ENCODE measurements around the gene EXOC7. TPM values are rescaled to one million over a fixed set of nuclear protein-coding genes. Genes with fewer than 3 reads are reported as not detected.
"Not testable (repeated sequence)": the region's sequence is repeated elsewhere in the genome, so short reads cannot be mapped to it uniquely, and the experiment has no call there.

EXOC7 gene
- total RNA-seq, 1 donor from 2014 or later: 79.8 TPM

DNA sequence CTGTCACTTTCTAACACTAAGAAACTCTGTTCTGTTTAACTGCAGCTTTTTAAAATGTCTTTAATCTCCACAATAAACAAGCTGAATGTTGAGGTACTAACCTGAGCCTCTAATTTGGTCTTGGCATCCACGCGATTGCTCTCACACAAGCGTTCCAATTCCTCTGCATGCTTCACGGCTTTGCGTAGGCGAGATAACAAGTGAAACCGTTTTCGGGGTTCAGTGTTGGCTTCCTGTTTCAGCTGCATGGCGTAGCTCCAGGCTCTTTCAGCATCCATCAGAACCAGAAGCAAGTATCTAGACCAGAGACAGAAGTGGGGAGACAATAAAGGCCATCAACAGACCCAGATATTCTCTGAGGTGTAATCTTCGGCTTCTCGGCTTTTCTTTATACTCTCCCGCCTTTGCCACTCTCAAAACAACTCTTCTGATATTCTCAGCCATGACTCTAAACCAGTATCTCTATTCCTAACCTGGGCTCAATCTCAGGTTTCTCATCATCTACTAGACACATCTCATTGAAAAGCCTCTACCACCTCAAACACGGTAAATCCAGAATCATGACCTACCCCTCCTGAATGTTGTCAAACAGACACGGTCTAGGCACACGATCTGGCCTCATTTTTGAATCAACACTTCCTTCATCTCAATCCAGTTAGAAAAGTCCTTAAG lies 39.6 kb downstream of the EXOC7 start:
- H3K4me3 ChIP-seq: no peak overlapping the region

DNA sequence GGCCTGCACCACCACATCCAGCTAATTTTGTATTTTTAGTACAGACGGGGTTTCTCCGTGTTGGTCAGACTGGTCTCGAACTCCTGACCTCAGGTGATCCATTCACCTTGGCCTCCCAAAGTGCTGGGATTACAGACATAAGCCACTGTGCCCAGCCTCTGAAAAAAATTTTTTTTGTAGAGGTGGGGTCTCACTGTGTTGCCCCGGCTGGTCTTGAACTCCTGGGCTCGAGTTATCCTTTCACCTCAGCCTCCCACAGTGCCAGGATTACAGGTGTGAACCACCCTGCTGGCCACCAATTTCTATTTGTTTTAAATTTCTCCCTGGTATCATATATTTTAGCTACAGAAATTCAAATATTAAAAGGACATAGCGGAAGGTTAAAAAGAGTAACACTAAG lies 45.3 kb downstream of the EXOC7 start:
- H3K27me3 ChIP-seq; H3K4me3 ChIP-seq; H3K9me3 ChIP-seq; DNase-seq (ENCODE audit: extremely low spot score in 2 of 2); intact Hi-C loops (cut with DNase I); H3K4me1 ChIP-seq; H3K27ac ChIP-seq: not testable (repeated sequence)
- peaks cover 0 to 87% of the 10 kb centered on the region in 2 donors for H3K36me3 ChIP-seq

More for the DNA sequence above, 39.6 kb downstream of the EXOC7 start:
- Histone ChIP-seq H3K36me3 (peaks cover 4 to 82% of the 10 kb centered on the region in 2 donors), H3K4me1 (no peaks in the 10 kb centered on the region), H3K27me3 (no peaks in the 10 kb centered on the region), H3K9me3 (no peaks in the 10 kb centered on the region), H3K27ac (no peak overlapping the region)
- TF ChIP-seq POLR2AphosphoS5 (IDR thresholded peaks at IDR 0.05; ENCODE audit: insufficient read depth in 1 of 2, low read depth in 1 of 2): no peak
- TF ChIP-seq, protein P1, sequence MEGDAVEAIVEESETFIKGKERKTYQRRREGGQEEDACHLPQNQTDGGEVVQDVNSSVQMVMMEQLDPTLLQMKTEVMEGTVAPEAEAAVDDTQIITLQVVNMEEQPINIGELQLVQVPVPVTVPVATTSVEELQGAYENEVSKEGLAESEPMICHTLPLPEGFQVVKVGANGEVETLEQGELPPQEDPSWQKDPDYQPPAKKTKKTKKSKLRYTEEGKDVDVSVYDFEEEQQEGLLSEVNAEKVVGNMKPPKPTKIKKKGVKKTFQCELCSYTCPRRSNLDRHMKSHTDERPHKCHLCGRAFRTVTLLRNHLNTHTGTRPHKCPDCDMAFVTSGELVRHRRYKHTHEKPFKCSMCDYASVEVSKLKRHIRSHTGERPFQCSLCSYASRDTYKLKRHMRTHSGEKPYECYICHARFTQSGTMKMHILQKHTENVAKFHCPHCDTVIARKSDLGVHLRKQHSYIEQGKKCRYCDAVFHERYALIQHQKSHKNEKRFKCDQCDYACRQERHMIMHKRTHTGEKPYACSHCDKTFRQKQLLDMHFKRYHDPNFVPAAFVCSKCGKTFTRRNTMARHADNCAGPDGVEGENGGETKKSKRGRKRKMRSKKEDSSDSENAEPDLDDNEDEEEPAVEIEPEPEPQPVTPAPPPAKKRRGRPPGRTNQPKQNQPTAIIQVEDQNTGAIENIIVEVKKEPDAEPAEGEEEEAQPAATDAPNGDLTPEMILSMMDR (IDR thresholded peaks at IDR 0.05): no peak
- TF ChIP-seq POLR2A (IDR thresholded peaks at IDR 0.05): no peak
- DNase-seq (ENCODE audit: extremely low spot score in 2 of 2): no peak
- intact Hi-C loops (cut with DNase I): no loop called here

DNA sequence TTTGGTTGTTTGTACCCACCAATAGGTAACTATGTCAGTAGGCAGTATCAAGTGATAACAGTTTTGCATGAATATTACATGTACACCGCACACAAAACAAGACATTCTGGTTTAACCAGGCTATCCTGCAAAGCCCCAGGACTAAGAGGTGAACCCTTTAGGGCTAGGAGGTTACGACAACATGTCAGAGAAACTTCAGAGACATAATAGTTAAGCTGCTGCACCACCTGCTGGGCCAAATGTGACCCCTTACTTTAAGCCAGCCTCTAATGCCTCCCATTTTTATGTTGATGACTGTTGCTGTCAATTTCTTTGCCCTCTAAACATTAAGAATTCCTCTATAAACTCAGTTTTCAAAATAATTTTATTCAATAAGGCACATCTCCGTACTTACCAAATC lies 46.7 kb downstream of the EXOC7 start:
- Histone ChIP-seq H3K27me3 (no peaks in the 10 kb centered on the region), H3K4me1 (peaks cover 7% of the 10 kb centered on the region), H3K4me3 (no peak overlapping the region), H3K27ac (no peak overlapping the region), H3K9me3 (no peaks in the 10 kb centered on the region), H3K36me3 (peaks cover 0 to 84% of the 10 kb centered on the region in 2 donors)
- intact Hi-C loops (cut with DNase I): no loop called here
- DNase-seq (ENCODE audit: extremely low spot score in 2 of 2): no peak
- TF ChIP-seq, protein P1 (IDR thresholded peaks at IDR 0.05): no peak
- no peak for TF ChIP-seq POLR2A (IDR thresholded peaks at IDR 0.05)
- peak in 1 of 2 donors; percentile 44 for TF ChIP-seq POLR2AphosphoS5 (IDR thresholded peaks at IDR 0.05; ENCODE audit: insufficient read depth in 1 of 2, low read depth in 1 of 2)

DNA sequence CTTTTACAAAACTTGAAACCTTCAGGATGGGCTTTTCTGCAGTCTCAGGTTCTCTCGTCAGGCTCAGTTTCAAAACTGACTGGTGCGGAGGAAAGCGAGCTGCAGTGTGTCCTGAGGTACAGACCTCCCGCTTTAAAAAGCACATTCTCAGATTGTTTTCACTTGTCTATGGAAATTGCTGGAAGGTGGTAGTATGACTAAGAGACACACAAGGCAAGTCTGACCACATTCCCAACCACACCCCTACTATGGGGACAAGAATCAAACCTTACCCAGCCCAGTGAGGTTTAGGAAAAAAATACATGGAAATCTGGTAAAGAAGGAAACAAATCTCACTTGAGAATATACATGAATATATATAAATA lies 49.5 kb downstream of the EXOC7 start:
- H3K4me1 ChIP-seq: peaks cover 13% of the 10 kb centered on the region
- no peaks in the 10 kb centered on the region for H3K27me3 ChIP-seq
- intact Hi-C loops (cut with DNase I): no loop called here
- DNase-seq (ENCODE audit: extremely low spot score in 2 of 2): no peak
- peaks cover 0 to 72% of the 10 kb centered on the region in 2 donors for H3K36me3 ChIP-seq
- peak overlapping the region; percentile 75 for H3K27ac ChIP-seq
- peak in 1 of 2 donors; percentile 72 for TF ChIP-seq POLR2AphosphoS5 (IDR thresholded peaks at IDR 0.05; ENCODE audit: insufficient read depth in 1 of 2, low read depth in 1 of 2)
- TF ChIP-seq, protein P1 (IDR thresholded peaks at IDR 0.05): no peak
- H3K9me3 ChIP-seq: no peaks in the 10 kb centered on the region
- no peak overlapping the region for H3K4me3 ChIP-seq

DNA sequence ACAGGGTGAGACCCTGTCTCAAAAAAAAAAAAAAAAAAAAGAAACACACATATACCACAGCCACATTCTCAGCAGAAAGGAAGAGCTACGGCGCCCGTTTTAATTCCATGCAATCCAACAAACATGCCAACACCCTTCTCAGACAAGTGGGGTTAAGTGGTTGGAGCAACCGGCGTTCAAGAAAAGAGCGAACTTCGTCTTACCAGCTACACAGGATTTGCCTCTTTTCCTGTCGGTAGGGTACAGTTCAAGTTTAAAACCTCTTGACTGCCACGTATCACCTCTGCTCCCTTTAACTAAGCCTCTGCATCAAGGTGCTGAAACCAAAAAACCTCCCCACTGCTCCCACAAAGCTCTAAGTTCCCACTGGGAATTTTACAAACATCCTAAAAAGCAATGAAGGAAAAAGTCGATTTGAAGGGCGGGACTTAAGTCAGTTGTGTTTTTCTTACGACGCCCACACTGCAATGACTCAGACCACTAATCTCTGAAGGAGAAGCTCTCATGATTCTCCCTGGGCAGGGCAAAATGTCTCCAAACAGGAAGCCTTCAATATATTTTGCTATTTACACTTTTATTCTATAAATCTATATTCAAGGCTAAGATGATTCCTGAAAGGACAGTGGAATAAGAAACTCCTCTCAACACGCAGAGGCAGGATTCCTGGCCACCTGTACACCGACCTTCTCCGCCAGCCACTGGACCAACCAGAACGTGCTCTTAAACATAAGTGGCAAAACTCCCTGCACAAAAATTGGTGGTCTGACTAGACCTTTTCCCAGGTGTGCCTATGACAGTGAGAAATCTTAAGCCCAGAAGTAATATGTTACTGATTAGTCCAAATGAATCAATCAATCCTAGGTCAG lies 50.1 kb downstream of the EXOC7 start:
- peaks cover 13% of the 10 kb centered on the region for H3K4me1 ChIP-seq
- TF ChIP-seq, protein P1 (IDR thresholded peaks at IDR 0.05): no peak
- TF ChIP-seq POLR2AphosphoS5 (IDR thresholded peaks at IDR 0.05; ENCODE audit: insufficient read depth in 1 of 2, low read depth in 1 of 2): peak in 1 of 2 donors; percentile 25

More for the DNA sequence above, 50.1 kb downstream of the EXOC7 start:
- Histone ChIP-seq H3K36me3 (peaks cover 0 to 70% of the 10 kb centered on the region in 2 donors), H3K27me3 (no peaks in the 10 kb centered on the region), H3K27ac (peak overlapping the region; percentile 75), H3K9me3 (no peaks in the 10 kb centered on the region), H3K4me3 (no peak overlapping the region)
- DNase-seq (ENCODE audit: extremely low spot score in 2 of 2): no peak
- intact Hi-C loops (cut with DNase I): no loop called here

All from vagina (tissue), 2 donors.